ENCODE results near the gene UBE2E1.
"Not testable (repeated sequence)": the region's sequence is repeated elsewhere in the genome, so short reads cannot be mapped to it uniquely, and the experiment has no call there.

Gene UBE2E1

GRCh38 chr3:23859012-23859743 lies 53.4 kb downstream of the UBE2E1 start:
- DNase-seq = no peak

GRCh38 chr3:23859839-23860382 lies 54.2 kb downstream of the UBE2E1 start:
- DNase-seq = no peak

- DNase-seq = no peak
These were observed 55.9 kb downstream of the UBE2E1 start for GRCh38 chr3:23861689-23862088.

- no peak for DNase-seq
These were observed 57.3 kb downstream of the UBE2E1 start for GRCh38 chr3:23863060-23863459.

DNA sequence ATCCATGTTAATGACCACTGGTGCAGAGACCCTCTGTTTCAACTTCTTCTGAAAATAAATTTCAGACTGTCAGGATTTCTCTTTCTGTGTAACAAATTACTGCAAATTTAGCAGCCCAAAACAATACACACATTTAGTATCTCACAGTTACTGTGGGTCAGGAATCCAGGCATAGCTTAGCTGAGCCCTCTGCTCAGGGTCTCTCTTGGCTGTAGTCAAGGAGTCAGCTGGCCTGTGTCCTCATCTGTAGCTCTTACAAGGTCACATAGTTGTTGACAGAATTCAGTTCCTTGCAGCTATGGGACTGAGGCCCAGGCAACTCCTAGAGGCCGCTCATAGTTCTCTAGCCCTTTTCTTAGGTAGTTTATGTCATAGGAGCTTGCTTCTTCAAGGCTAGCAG lies 59.2 kb downstream of the UBE2E1 start:
- DNase-seq = no peak

- DNase-seq = peak; percentile 18
These were observed 60.0 kb downstream of the UBE2E1 start for GRCh38 chr3:23865595-23866396.

DNA sequence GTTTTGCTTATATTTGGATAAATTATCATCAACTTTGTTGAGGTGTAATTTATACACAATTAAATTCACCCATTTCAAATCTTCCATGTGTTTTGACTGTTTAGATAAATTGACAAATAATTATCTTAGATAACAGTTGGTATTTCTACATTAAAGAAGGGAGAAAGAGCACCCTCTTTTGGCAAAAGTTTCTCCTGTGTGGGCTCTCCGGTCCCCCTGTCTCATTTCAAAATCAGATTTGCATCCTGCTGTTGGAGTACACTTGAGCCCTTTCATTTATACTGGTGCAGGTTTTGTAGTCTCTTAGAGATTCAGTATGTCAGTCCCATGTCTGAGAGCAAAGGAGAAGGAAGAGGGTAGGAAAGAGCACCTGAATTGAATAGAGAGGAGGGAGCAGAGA lies 61.6 kb downstream of the UBE2E1 start:
- DNase-seq = no peak

DNA sequence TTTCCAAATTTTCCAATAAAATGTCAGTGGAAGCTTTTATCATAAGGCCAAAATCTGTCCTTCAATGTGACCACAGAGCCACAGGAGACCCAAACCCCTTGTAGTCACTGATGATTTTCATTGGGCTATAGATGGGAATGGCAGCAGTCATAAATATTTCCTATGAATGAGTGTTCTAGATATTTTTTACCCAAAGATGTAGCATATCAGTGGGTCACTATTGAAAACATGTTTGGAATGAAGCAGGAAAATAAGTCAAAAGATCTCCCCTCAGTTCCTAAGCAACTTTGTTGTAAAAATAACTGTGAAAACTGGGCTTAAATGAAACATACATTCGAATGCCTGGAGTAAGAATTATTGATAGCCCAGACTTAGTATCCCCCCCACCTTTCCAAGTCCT lies 62.1 kb downstream of the UBE2E1 start:
- DNase-seq = no peak

- DNase-seq = no peak
These were observed 64.4 kb downstream of the UBE2E1 start for GRCh38 chr3:23869977-23870662.

DNA sequence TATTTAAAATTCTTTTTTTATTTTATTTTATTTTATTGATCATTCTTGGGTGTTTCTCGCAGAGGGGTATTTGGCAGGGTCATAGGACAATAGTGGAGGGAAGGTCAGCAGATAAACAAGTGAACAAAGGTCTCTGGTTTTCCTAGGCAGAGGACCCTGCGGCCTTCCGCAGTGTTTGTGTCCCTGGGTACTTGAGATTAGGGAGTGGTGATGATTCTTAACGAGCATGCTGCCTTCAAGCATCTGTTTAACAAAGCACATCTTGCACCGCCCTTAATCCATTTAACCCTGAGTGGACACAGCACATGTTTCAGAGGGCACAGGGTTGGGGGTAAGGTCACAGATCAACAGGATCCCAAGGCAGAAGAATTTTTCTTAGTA lies 64.9 kb downstream of the UBE2E1 start:
- DNase-seq = not testable (repeated sequence)

DNA sequence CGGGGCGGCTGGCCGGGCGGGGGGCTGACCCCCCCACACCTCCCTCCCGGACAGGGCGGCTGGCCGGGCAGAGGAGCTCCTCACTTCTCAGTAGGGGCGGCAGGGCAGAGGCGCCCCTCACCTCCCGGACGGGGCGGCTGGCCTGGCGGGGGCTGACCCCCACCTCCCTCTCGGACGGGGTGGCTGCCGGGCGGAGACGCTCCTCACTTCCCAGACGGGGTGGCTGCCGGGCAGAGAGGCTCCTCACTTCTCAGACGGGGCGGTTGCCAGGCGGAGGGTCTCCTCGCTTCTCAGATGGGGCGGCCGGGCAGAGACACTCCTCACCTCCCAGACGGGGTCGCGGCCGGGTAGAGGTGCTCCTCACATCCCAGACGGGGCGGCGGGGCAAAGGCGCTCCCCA lies 65.6 kb downstream of the UBE2E1 start:
- DNase-seq = not testable (repeated sequence)

- no peak for DNase-seq
These were observed 66.6 kb downstream of the UBE2E1 start for GRCh38 chr3:23872330-23872729.

- DNase-seq = peak; percentile 36
These were observed 68.2 kb downstream of the UBE2E1 start for GRCh38 chr3:23873941-23874340.

DNA sequence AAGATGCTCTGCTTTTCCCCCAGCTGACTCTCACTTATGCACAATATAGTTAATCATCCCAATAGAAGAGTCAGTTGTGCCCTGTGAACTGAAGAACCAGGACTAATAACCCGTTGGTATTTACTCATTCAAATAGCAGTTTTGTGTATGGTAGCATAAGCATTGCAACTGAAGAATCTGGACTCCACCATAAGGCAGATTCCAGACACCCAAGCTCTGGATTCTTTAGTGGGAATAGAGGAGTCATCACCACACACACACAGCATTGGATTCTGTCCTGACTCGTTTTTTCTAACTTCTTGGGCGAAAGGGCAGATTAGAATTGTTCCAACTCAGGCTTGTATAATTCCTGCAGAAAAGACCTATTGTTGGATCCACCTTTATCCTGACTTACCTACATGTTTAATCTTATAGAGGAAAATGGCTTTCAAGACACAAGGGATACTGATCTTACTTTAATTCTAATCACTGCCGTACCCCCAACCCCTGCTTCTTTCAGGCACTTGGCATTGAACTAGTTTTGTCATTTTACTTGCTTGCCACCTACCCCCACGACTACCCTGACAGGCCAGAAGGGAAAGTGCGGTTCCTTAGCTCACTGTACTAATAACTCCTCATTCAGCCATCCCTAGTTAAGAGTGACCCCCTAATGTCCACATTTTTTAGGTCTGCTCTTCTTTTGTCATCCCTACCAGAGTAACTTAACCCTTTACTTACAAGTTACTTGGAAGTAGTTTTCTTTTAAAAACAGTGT lies 68.8 kb downstream of the UBE2E1 start:
- peak; percentile 87 for DNase-seq

DNA sequence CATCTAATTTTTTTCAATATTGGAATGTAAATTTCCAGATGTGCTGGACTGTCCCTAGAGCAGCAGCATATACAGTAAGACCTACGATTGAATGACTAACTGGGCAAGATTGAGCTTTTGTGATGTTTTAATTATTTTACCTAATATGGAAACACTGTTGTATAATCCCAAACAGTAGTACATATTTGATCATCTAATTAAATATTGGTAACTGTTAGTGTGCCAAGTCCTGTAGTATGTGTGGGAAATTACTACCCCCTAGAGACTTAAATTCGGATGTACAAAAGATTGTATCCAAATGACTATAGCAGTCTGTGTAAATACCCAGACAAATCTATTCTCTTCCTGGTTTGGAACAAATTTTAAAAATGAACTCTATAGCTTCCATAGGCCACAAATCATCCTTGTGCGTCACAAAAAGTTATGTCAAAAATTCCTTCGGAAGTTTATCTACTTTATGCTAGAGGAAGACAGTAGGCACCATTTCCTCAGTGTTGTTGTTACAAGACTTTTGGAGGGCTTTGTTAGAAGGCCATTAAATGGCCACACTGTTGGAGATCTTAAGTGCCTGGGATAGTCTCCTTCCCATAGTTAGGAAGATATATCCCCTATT lies 69.5 kb downstream of the UBE2E1 start:
- peak; percentile 61 for DNase-seq

DNA sequence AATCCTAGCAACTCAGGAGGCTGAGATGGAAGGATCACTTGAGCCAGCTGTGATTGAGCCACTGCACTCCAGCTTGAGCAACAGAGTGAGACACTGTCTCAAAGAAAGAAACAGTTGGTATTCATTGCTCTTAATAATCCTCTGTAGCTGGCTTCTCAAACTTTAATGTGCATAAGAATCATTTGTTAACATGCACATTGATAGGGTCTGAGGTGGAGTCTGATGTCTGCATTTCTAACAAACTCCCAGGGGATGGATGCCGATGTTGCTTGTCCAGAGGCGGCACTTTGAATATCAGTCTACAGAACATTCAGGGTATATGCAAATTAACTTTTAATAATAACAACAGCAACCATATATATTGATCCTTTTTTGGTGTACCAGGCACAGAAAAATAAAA lies 71.2 kb downstream of the UBE2E1 start:
- DNase-seq = no peak

- DNase-seq = peak; percentile 86
These were observed 71.7 kb downstream of the UBE2E1 start for GRCh38 chr3:23877329-23877980.

DNA sequence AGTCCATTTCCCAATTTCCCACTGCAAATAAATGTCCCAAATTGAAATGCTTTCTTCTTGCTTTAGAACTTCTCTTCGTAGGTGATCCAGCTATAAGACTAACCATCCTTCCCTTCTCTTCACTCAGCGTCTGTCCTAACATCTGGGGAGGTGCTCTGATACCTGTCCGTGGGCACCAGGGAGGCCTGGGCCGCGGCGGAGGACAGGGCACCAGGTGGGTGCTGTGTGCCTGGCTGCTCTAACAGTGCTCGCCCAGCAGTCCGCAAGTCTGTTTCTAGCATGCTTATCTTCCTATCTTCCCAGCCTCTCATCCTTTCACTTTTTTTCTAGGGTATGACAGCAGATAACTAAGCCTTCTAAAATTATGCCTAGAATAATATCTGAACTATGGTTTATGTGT lies 73.7 kb downstream of the UBE2E1 start:
- DNase-seq = no peak

- DNase-seq = no peak
These were observed 75.1 kb downstream of the UBE2E1 start for GRCh38 chr3:23880703-23881339.

DNA sequence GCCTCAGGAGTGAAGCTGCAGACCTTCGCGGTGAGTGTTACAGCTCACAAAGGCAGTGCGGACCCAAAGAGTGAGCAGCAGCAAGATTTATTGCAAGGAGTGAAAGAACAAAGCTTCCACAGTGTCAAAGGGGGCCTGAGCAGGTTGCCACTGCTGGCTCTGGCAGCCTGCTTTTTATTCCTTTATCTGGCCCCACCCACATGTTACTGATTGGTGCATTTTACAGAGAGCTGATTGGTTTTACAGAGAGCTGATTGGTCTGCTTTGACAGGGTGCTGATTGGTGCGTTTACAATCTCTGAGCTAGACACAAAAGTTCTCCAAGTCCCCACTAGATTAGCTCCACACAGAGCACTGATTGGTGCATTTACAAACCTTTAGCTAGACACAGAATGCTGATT lies 76.2 kb downstream of the UBE2E1 start:
- not testable (repeated sequence) for DNase-seq

DNA sequence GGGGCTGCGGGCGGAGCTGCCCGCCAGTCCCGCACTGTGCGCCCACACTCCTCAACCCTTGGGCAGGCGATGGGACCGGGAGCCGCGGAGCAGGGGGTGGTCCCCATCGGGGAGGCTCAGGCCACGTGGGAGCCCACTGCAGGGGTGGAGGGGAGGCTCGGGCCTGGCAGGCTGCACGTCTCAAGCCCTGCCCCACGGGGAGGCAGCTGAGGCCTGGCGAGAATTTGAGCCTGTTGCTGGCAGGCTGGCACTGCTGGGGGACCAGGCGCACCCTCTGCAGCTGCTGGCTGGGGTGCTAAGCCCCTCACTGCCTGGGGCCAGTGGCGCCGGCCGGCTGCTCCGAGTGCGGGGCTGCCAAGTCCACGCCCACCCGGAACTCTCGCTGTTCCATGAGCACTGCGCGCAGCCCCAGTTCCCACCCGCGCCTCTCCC lies 76.7 kb downstream of the UBE2E1 start:
- no peak for DNase-seq
